Measurements from ENCODE around the gene MELK.
A peak's percentile ranks its signal among the peaks of the same experiment; 100 is the strongest.

Gene MELK

DNA sequence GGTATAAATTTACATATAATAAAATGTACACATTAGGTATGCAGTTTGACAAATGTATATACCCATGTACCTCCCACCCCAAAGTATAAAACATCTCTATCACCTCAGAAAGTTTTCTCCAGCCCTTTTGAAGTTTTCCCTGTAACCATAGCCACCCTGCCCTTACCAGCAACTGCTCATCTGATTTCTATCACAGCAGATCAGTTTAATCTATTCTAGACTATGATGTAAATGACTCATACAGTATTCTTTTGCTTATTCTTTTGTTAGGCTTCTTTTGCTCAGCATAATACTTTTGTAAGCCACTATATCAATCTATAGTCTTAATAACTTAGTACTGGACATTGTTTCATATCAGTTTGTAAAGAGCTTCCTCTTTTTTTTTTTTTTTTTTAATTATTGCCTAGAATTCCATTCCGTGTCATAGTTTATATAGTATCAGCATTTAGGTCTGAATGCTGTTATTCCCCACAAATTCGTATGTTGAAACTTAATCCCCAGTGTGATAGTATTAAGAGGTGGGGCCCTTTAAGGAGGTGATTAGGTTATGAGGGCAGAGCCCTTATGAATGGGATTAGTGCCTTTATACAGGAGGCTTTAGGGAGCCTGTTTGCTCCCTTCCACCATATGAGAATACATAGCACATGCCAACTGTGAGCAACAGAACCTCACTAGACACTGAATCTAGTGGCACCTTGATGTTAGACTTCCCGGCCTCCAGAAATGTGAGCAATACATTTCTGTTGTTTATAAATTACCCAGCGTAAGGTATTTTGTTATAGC is 20.3 kb downstream of the MELK start:
- Mint-ChIP-seq H3K36me3 (ENCODE audit: low read depth) (peaks cover 38% of the 10 kb centered on the region), H3K4me1 (no peaks in the 10 kb centered on the region), H3K27me3 (ENCODE audit: low read depth) (no peaks in the 10 kb centered on the region), H3K4me3 (no peak overlapping the region), H3K27ac (no peak overlapping the region), H3K9me3 (no peaks in the 10 kb centered on the region)
- TF ChIP-seq, protein P1, sequence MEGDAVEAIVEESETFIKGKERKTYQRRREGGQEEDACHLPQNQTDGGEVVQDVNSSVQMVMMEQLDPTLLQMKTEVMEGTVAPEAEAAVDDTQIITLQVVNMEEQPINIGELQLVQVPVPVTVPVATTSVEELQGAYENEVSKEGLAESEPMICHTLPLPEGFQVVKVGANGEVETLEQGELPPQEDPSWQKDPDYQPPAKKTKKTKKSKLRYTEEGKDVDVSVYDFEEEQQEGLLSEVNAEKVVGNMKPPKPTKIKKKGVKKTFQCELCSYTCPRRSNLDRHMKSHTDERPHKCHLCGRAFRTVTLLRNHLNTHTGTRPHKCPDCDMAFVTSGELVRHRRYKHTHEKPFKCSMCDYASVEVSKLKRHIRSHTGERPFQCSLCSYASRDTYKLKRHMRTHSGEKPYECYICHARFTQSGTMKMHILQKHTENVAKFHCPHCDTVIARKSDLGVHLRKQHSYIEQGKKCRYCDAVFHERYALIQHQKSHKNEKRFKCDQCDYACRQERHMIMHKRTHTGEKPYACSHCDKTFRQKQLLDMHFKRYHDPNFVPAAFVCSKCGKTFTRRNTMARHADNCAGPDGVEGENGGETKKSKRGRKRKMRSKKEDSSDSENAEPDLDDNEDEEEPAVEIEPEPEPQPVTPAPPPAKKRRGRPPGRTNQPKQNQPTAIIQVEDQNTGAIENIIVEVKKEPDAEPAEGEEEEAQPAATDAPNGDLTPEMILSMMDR (IDR thresholded peaks at IDR 0.05; ENCODE audit: unreplicated experiment in 3 of 3): no peak

- TF ChIP-seq, protein P1 (IDR thresholded peaks at IDR 0.05; ENCODE audit: unreplicated experiment in 3 of 3): no peak
- Mint-ChIP-seq H3K9me3 (no peaks in the 10 kb centered on the region), H3K36me3 (ENCODE audit: low read depth) (peaks cover 38% of the 10 kb centered on the region), H3K27ac (peak overlapping the region in 1 of 3 experiments; percentile 20), H3K27me3 (ENCODE audit: low read depth) (no peaks in the 10 kb centered on the region), H3K4me1 (peaks cover 8% of the 10 kb centered on the region), H3K4me3 (no peak overlapping the region)
Measured at GRCh38 chr9:36594213-36594612, 21.5 kb downstream of the MELK start.

GRCh38 chr9:36597412-36598178 is 24.9 kb downstream of the MELK start:
- Mint-ChIP-seq H3K4me3 (no peak overlapping the region), H3K9me3 (no peaks in the 10 kb centered on the region), H3K27ac (peak overlapping the region; percentile 77 to 96 (median 79)), H3K27me3 (ENCODE audit: low read depth) (no peaks in the 10 kb centered on the region), H3K36me3 (ENCODE audit: low read depth) (peaks cover 34% of the 10 kb centered on the region), H3K4me1 (peaks cover 8% of the 10 kb centered on the region)
- TF ChIP-seq, protein P1 (IDR thresholded peaks at IDR 0.05; ENCODE audit: unreplicated experiment in 3 of 3): peak; percentile 54 to 66 (median 65)

- Mint-ChIP-seq H3K4me3 (peak overlapping the region in 2 of 3 experiments; percentile 1 to 5), H3K4me1 (peaks cover 8% of the 10 kb centered on the region), H3K9me3 (no peaks in the 10 kb centered on the region), H3K27me3 (ENCODE audit: low read depth) (no peaks in the 10 kb centered on the region), H3K36me3 (ENCODE audit: low read depth) (peaks cover 39% of the 10 kb centered on the region), H3K27ac (peak overlapping the region; percentile 77 to 96 (median 79))
- TF ChIP-seq, protein P1 (IDR thresholded peaks at IDR 0.05; ENCODE audit: unreplicated experiment in 3 of 3): no peak
Measured at GRCh38 chr9:36598273-36598672, 25.6 kb downstream of the MELK start.

DNA sequence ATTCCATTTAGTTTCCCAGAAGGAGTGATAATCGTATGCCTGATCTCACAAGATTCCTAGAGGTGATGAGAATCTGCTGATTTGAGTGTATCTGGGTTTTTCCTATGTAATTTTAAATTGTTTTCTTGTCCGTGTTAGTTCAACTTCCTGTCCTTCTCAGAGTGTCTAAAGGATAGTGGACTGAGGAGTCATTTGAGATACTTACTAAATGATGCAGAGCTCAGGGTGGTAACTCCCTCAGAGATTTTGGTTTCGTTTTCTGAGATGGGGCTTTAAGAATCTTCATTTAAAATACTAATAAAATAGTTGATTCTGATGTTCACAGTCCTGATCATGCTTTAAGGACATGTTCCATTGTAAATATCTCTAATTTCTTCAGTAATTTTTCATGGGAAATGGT is 30.3 kb downstream of the MELK start:
- no peak overlapping the region for H3K4me3 Mint-ChIP-seq
- H3K4me1 Mint-ChIP-seq: peaks cover 8% of the 10 kb centered on the region
- no peaks in the 10 kb centered on the region for H3K9me3 Mint-ChIP-seq
- H3K27ac Mint-ChIP-seq: peak overlapping the region in 2 of 3 experiments; percentile 39 to 72
- H3K36me3 Mint-ChIP-seq (ENCODE audit: low read depth): peaks cover 36% of the 10 kb centered on the region
- TF ChIP-seq, protein P1 (IDR thresholded peaks at IDR 0.05; ENCODE audit: unreplicated experiment in 3 of 3): no peak
- H3K27me3 Mint-ChIP-seq (ENCODE audit: low read depth): peaks cover 3% of the 10 kb centered on the region

Data from nephron (organoid).